OCI-LY7 (cell line): ENCODE results near the gene SST.

ENCODE experiments used
- EZH2phosphoT487 ChIP-seq: fragments of 200-600 bp; sonication (generic); IDR thresholded peaks from 2 replicates; pipeline ENCODE4 v1.6.1; 2018; ENCODE audit warnings: low read depth, borderline replicate concordance, mild to moderate bottlenecking, mixed run types, antibody characterized with exemption, low read length, moderate library complexity, mixed read lengths
- TF ChIP-seq, protein P1 (sequence below): fragments of 200-600 bp; sonication (generic); conservative IDR thresholded peaks from 2 replicates; pipeline ENCODE4 v1.5.1; 2014; ENCODE audit warnings: mild to moderate bottlenecking, antibody characterized with exemption, low read length, moderate library complexity, mixed read lengths

DNA sequence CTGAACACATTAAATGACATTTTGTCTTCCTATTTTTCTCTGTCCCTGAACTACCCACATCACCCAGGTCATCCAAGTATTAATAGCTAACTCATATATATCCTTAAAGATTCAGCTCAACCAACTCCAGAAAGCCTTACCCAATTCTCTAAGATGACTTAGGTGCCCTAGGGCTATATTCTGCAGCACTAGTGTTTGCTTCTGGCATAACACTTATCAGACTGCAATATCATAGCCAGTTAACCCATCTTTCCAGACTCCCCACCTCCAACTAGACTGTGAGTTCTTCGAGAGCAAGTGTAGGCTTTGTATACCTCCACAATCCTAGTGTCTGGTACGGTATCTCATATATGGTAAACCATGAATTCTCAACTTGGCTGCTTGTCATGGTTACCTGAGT is 50.7 kb downstream of the SST start:
- TF ChIP-seq, protein P1, sequence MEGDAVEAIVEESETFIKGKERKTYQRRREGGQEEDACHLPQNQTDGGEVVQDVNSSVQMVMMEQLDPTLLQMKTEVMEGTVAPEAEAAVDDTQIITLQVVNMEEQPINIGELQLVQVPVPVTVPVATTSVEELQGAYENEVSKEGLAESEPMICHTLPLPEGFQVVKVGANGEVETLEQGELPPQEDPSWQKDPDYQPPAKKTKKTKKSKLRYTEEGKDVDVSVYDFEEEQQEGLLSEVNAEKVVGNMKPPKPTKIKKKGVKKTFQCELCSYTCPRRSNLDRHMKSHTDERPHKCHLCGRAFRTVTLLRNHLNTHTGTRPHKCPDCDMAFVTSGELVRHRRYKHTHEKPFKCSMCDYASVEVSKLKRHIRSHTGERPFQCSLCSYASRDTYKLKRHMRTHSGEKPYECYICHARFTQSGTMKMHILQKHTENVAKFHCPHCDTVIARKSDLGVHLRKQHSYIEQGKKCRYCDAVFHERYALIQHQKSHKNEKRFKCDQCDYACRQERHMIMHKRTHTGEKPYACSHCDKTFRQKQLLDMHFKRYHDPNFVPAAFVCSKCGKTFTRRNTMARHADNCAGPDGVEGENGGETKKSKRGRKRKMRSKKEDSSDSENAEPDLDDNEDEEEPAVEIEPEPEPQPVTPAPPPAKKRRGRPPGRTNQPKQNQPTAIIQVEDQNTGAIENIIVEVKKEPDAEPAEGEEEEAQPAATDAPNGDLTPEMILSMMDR = no peak
- no peak for TF ChIP-seq EZH2phosphoT487
